Gastrocnemius medialis (tissue), 4 donors: ENCODE data around the gene CCDC187. TPM values are rescaled to one million over a fixed set of nuclear protein-coding genes. Genes with fewer than 3 reads are reported as not detected.

Experiments
- ATAC-seq, 2 donors: fragments of 150-250 bp; one replicate each; pipeline ENCODE4 v1.9.1; 2016
- DNase-seq, 2 donors: peaks; one replicate each; pipeline ENCODE4 v3.0.0-alpha.2; 2019
- H3K27ac ChIP-seq, 4 donors: fragments of 200-600 bp; sonication (generic); 1 replicate in 1 of 4; 2 replicates in 3 of 4; pipeline ENCODE4 v1.5.1; 2016 to 2018; ENCODE audit warnings: mild to moderate bottlenecking in 2 of 4, moderate library complexity in 1 of 4
- H3K27me3 ChIP-seq, 3 donors: fragments of 200-600 bp; sonication (generic) in 2 of 3; 1 replicate in 1 of 3; 2 replicates in 2 of 3; pipeline versions ENCODE4 v1.5.1 to v1.6.0; 2016 to 2019; ENCODE audit warnings: mild to moderate bottlenecking in 1 of 3, moderate library complexity in 1 of 3
- H3K36me3 ChIP-seq, 2 donors: fragments of 200-600 bp; sonication (generic) in 1 of 2; one replicate each; pipeline ENCODE4 v1.5.1; 2017 to 2018
- H3K4me1 ChIP-seq, 2 donors: fragments of 200-600 bp; sonication (generic) in 1 of 2; one replicate each; pipeline ENCODE4 v1.5.1; 2016 to 2017; ENCODE audit warnings: mild to moderate bottlenecking in 2 of 2
- H3K4me3 ChIP-seq, 4 donors: fragments of 200-600 bp; sonication (generic) in 3 of 4; 1 replicate in 1 of 4; 2 replicates in 3 of 4; pipeline ENCODE4 v1.5.1; 2016 to 2019; ENCODE audit warnings: mild to moderate bottlenecking in 2 of 4
- H3K9me3 ChIP-seq, 3 donors: fragments of 200-600 bp; sonication (generic) in 2 of 3; 1 replicate in 1 of 3; 2 replicates in 2 of 3; pipeline ENCODE4 v1.5.1; 2016 to 2019
- POLR2A ChIP-seq, 2 donors: fragments of 450-650 bp; IDR thresholded peaks; one replicate each; pipeline ENCODE4 v1.6.1; 2017; ENCODE audit warnings: antibody characterized with exemption in 2 of 2, mild to moderate bottlenecking in 2 of 2, moderate library complexity in 2 of 2
- in situ Hi-C, 4 donors: fragments of 200-750 bp; cut with MboI; loops; one replicate each; pipeline versions ENCODE4 v1.15.0 to v1.8.0; 2017; ENCODE audit warnings: low sequenced_read_pairs in 4 of 4
- intact Hi-C: fragments of 100-400 bp; cut with DNase I; formaldehyde crosslinking; loops from one replicate; pipeline ENCODE4 v1.15.1; 2023; ENCODE audit warnings: low total_unique reads
- total RNA-seq, 4 donors: library from RNA; depleted of rRNA; stranded (reverse); fragments of >200 nt; gene quantifications; one replicate each; pipeline versions ENCODE4 v1.1.0 to v1.2.3, GENCODE V29; 2016
- TF ChIP-seq, protein P1 (sequence below), 5 experiments: fragments of 450-650 bp in 3 of 5; fragments of 200-600 bp in 2 of 5; sonication (generic) in 2 of 5; IDR thresholded peaks in 4 of 5; conservative IDR thresholded peaks in 1 of 5; 1 replicate in 4 of 5; 2 replicates in 1 of 5; pipeline ENCODE4 v1.5.1; 2016 to 2019; ENCODE audit warnings: antibody characterized with exemption in 5 of 5, mild to moderate bottlenecking in 3 of 5, moderate library complexity in 3 of 5

CCDC187 gene
- total RNA-seq, 4 donors from 2014 or later, result not detected

- peaks cover 12 to 18% of the 10 kb centered on the region in 2 donors for H3K4me1 ChIP-seq
- H3K27ac ChIP-seq, result no peak overlapping the region
- ATAC-seq (no peak), DNase-seq (no peak)
- H3K36me3 ChIP-seq, result no peaks in the 10 kb centered on the region
- H3K27me3 ChIP-seq, result peaks cover 0 to under 1% (median under 1%) of the 10 kb centered on the region in 3 donors
- in situ Hi-C loops (no loop called here), intact Hi-C loops (loop anchor here (10.0 kb wide), 2 partner anchors 283 to 343 kb away; partner anchors contain the start of genes CAMSAP1 and UBAC1)
- TF ChIP-seq, protein P1, sequence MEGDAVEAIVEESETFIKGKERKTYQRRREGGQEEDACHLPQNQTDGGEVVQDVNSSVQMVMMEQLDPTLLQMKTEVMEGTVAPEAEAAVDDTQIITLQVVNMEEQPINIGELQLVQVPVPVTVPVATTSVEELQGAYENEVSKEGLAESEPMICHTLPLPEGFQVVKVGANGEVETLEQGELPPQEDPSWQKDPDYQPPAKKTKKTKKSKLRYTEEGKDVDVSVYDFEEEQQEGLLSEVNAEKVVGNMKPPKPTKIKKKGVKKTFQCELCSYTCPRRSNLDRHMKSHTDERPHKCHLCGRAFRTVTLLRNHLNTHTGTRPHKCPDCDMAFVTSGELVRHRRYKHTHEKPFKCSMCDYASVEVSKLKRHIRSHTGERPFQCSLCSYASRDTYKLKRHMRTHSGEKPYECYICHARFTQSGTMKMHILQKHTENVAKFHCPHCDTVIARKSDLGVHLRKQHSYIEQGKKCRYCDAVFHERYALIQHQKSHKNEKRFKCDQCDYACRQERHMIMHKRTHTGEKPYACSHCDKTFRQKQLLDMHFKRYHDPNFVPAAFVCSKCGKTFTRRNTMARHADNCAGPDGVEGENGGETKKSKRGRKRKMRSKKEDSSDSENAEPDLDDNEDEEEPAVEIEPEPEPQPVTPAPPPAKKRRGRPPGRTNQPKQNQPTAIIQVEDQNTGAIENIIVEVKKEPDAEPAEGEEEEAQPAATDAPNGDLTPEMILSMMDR (IDR thresholded peaks at IDR 0.05 in 4 of 5, conservative IDR thresholded peaks at IDR 0.05 in 1 of 5), result no peak
- H3K4me3 ChIP-seq, result no peak overlapping the region
- no peaks in the 10 kb centered on the region for H3K9me3 ChIP-seq
Observed at GRCh38 chr9:136247551-136247916, 56.4 kb downstream of the CCDC187 start.

- H3K9me3 ChIP-seq, result no peaks in the 10 kb centered on the region
- in situ Hi-C loops, result no loop called here
- no peak overlapping the region for H3K27ac ChIP-seq
- intact Hi-C loops, result loop anchor here (10.0 kb wide), 2 partner anchors 282 to 342 kb away; partner anchors contain the start of genes CAMSAP1 and UBAC1
- no peak for ATAC-seq
- no peak for TF ChIP-seq POLR2A (IDR thresholded peaks at IDR 0.05)
- TF ChIP-seq, protein P1 (IDR thresholded peaks at IDR 0.05 in 4 of 5, conservative IDR thresholded peaks at IDR 0.05 in 1 of 5), result no peak
- no peak for DNase-seq
- no peaks in the 10 kb centered on the region for H3K27me3 ChIP-seq
- no peak overlapping the region for H3K4me3 ChIP-seq
- no peaks in the 10 kb centered on the region for H3K36me3 ChIP-seq
- peaks cover 12 to 18% of the 10 kb centered on the region in 2 donors for H3K4me1 ChIP-seq
Observed at GRCh38 chr9:136246849-136247550, 56.9 kb downstream of the CCDC187 start.

- no peaks in the 10 kb centered on the region for H3K36me3 ChIP-seq
- H3K9me3 ChIP-seq, result no peaks in the 10 kb centered on the region
- intact Hi-C loops (loop anchor here (1.0 to 10.0 kb wide), 3 partner anchors 118 to 341 kb away; partner anchors contain the start of genes CAMSAP1, DNLZ and UBAC1), in situ Hi-C loops (no loop called here)
- H3K4me3 ChIP-seq, result peak within 1 kb of the TSS; percentile 67 to 99 (median 83)
- peak within 1 kb of the TSS; percentile 49 to 61 (median 58) for H3K27ac ChIP-seq
- peaks cover 14 to 19% of the 10 kb centered on the region in 2 donors for H3K4me1 ChIP-seq
- TF ChIP-seq POLR2A (IDR thresholded peaks at IDR 0.05), result no peak
- TF ChIP-seq, protein P1 (IDR thresholded peaks at IDR 0.05 in 4 of 5, conservative IDR thresholded peaks at IDR 0.05 in 1 of 5), result no peak
- DNase-seq (peak; percentile 73 to 77), ATAC-seq (peak; percentile 90 to 91)
- no peaks in the 10 kb centered on the region for H3K27me3 ChIP-seq
Observed at GRCh38 chr9:136245219-136246150, 58.4 kb downstream of the CCDC187 start, which contains the start of gene QSOX2. TSS of gene QSOX2 (minus strand) at chr9:136245812. CDS start at chr9:136245803, 9 bp downstream.

GRCh38 chr9:136244969-136245218, 59.0 kb downstream of the CCDC187 start:
- DNase-seq, result no peak
- H3K36me3 ChIP-seq, result no peaks in the 10 kb centered on the region
- no peak for ATAC-seq
- peak overlapping the region in 1 of 4 donors; percentile 19 for H3K27ac ChIP-seq
- intact Hi-C loops (loop anchor here (1.0 to 10.0 kb wide), 3 partner anchors 118 to 340 kb away; partner anchors contain the start of genes CAMSAP1, DNLZ and UBAC1), in situ Hi-C loops (no loop called here)
- peaks cover 20 to 25% of the 10 kb centered on the region in 2 donors for H3K4me1 ChIP-seq
- H3K27me3 ChIP-seq, result no peaks in the 10 kb centered on the region
- no peaks in the 10 kb centered on the region for H3K9me3 ChIP-seq
- peak overlapping the region; percentile 67 to 99 (median 83) for H3K4me3 ChIP-seq
- TF ChIP-seq, protein P1 (IDR thresholded peaks at IDR 0.05 in 4 of 5, conservative IDR thresholded peaks at IDR 0.05 in 1 of 5), result no peak
- no peak for TF ChIP-seq POLR2A (IDR thresholded peaks at IDR 0.05)
